NT2/D1 (cell line): ENCODE results near the gene LMAN1.

Source experiments
- SUZ12 ChIP-seq: IDR thresholded peaks from 2 replicates; pipeline ENCODE4 v1.6.1; 2011; ENCODE audit not compliant: insufficient read length, insufficient read depth; ENCODE audit errors: extremely low read depth
- YY1 ChIP-seq: IDR thresholded peaks from 2 replicates; pipeline ENCODE4 v1.6.1; 2011; ENCODE audit not compliant: insufficient read length, insufficient read depth

DNA sequence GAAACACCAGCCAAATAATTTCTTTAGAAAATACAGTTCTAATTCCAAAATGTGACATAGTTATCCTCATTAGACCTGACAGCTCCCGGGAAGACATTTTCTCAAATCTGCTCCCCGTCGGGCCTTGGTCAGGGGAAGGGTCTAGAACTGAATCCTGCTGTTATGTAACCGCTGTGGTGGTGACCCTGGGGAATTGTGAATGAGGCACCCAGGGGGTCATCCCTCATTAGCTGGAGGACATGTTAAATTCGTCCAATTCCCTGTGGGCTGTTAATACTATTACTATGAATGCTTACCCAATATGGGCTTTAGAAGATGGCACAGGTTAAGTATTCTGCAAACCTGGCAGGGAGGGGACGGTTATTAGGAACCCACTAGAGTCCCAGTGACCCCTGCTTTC lies 52.4 kb downstream of the LMAN1 start:
- TF ChIP-seq YY1 (no peak), SUZ12 (no peak)
